Measurements from ENCODE around the gene PRDM10. TPM values are rescaled to one million over a fixed set of nuclear protein-coding genes. Genes with fewer than 3 reads are reported as not detected.

The PRDM10 gene
- total RNA-seq, 1 experiment from 2014 or later = 7.7 TPM

- Histone ChIP-seq H3K79me2 (ENCODE audit: insufficient read depth, low read length) (no peaks in the 10 kb centered on the region), H3K9me3 (ENCODE audit: control insufficient read depth, low read depth, low read length) (no peaks in the 10 kb centered on the region), H3K27ac (ENCODE audit: insufficient read length, low read depth, low read length) (no peak overlapping the region), H2BK12ac (ENCODE audit: insufficient read length, low read depth, low read length) (no peak overlapping the region), H3K14ac (ENCODE audit: insufficient read depth, low read length) (no peak overlapping the region), H3K4ac (ENCODE audit: low read depth, low read length) (no peak overlapping the region), H3K18ac (ENCODE audit: insufficient read length, low read depth, low read length) (no peak overlapping the region), H3K4me1 (ENCODE audit: insufficient read depth, low read length) (no peaks in the 10 kb centered on the region), H2BK5ac (ENCODE audit: insufficient read length, low read length) (no peak overlapping the region), H2AFZ (ENCODE audit: low read length) (no peak overlapping the region), H3K23me2 (ENCODE audit: insufficient read length, low read depth, low read length, poor library complexity, severe bottlenecking) (no peaks in the 10 kb centered on the region), H3K9ac (ENCODE audit: extremely low read depth, insufficient read length, low read length) (no peak overlapping the region), H4K91ac (ENCODE audit: insufficient read length, low read depth, low read length) (no peak overlapping the region), H3K23ac (ENCODE audit: insufficient read length, low read depth, low read length) (no peak overlapping the region), H4K5ac (ENCODE audit: insufficient read length, low read depth, low read length) (no peak overlapping the region), H2BK20ac (ENCODE audit: low read depth, low read length, poor library complexity, severe bottlenecking) (no peak overlapping the region), H3K4me2 (ENCODE audit: insufficient read depth, insufficient read length, low read length) (no peak overlapping the region), H2BK120ac (ENCODE audit: low read depth, low read length, poor library complexity, severe bottlenecking) (no peak overlapping the region), H3T11ph (ENCODE audit: low read length) (no peak overlapping the region), H3K56ac (ENCODE audit: insufficient read length, low read depth, low read length) (no peak overlapping the region), H4K8ac (replicated peaks; ENCODE audit: insufficient read length, low read depth, low read length) (no peak overlapping the region), H4K20me1 (ENCODE audit: control insufficient read depth, insufficient read depth, insufficient read length) (no peaks in the 10 kb centered on the region), H2BK15ac (ENCODE audit: low read depth, low read length) (no peak overlapping the region), H2AK5ac (ENCODE audit: insufficient read length, low read length) (no peak overlapping the region), H3K79me1 (ENCODE audit: insufficient read depth, low read depth, low read length, poor library complexity, severe bottlenecking) (no peaks in the 10 kb centered on the region), H3K27me3 (ENCODE audit: insufficient read depth, low read length) (no peaks in the 10 kb centered on the region)
- Mint-ChIP-seq H3K27ac (no peak overlapping the region), H3K4me3 (no peak overlapping the region), H3K4me1 (peaks cover 0 to 2% of the 10 kb centered on the region in 2 experiments; a peak in 1 of 4 replicates), H3K36me3 (ENCODE audit: insufficient read depth in 1 of 3, low read depth in 3 of 3) (peaks cover 2 to 11% (median 5%) of the 10 kb centered on the region in 3 experiments; a peak in 6 of 7 replicates), H3K27me3 (ENCODE audit: low read depth) (no peaks in the 10 kb centered on the region), H3K9me3 (no peaks in the 10 kb centered on the region)
- no peak for TF ChIP-seq CTCF (conservative IDR thresholded peaks at IDR 0.05)
- WGBS (ENCODE audit: extremely low coverage, insufficient read length, low lambda C conversion rate) = no CpG with 5 or more reads among the region's 11 CpGs
- no peak for DNase-seq
Measured at GRCh38 chr11:129855086-129855485, 147.5 kb downstream of the PRDM10 start.

Measured in H9 (cell line).